ENCODE results near the gene ZNF416. TPM values are rescaled to one million over a fixed set of nuclear protein-coding genes. Genes with fewer than 3 reads are reported as not detected.

ZNF416 gene
- total and polyA plus RNA-seq, 2 of the 8 experiments (the other 6 are each of a cell fraction or from before 2014, with no cell fraction given) = 3.2 to 10.3 TPM

- TF ChIP-seq USF2 (IDR thresholded peaks at IDR 0.05; ENCODE audit: low read length) (0 out of 2 replicates have a peak, but pooled peaks have one; percentile 16), KDM4A (IDR thresholded peaks at IDR 0.05; ENCODE audit: low read depth, low read length, severe bottlenecking) (peak; percentile 63), RXRA (IDR thresholded peaks at IDR 0.05; ENCODE audit: insufficient read depth, low read depth, low read length) (no peak), SRF (IDR thresholded peaks at IDR 0.05; ENCODE audit: low read depth, low read length) (0 out of 2 replicates have a peak, but pooled peaks have one; percentile 30), JUND (IDR thresholded peaks at IDR 0.05; ENCODE audit: low read length) (no peak), GABPA (IDR thresholded peaks at IDR 0.05; ENCODE audit: borderline replicate concordance, insufficient read depth, low read length) (peak; percentile 99), POLR2AphosphoS5 (IDR thresholded peaks at IDR 0.05; ENCODE audit: low read depth, low read length) (0 out of 2 replicates have a peak, but pooled peaks have one; percentile 11), TBP (IDR thresholded peaks at IDR 0.05; ENCODE audit: low read depth, low read length) (peak; percentile 81; the same call in 1 of the 2 replicates), ASH2L (IDR thresholded peaks at IDR 0.05; ENCODE audit: low read length) (peak; percentile 68), EP300 (IDR thresholded peaks at IDR 0.05; ENCODE audit: borderline replicate concordance in 1 of 2, low read depth in 2 of 2, low read length in 2 of 2) (peak in 1 of 2 experiments; percentile 58; a peak in 1 of 3 replicates), KDM5A (IDR thresholded peaks at IDR 0.05; ENCODE audit: low read length) (0 out of 2 replicates have a peak, but pooled peaks have one; percentile 8), PHF8 (conservative IDR thresholded peaks at IDR 0.05; ENCODE audit: low read depth, low read length) (peak; percentile 72), TAF1 (IDR thresholded peaks at IDR 0.05; ENCODE audit: low read depth, low read length) (peak; percentile 79; the same call in 1 of the 2 replicates), MAX (IDR thresholded peaks at IDR 0.05) (peak; percentile 83), CHD2 (IDR thresholded peaks at IDR 0.05; ENCODE audit: low read length) (peak; percentile 31), CBX5 (IDR thresholded peaks at IDR 0.05; ENCODE audit: low read depth, low read length) (no peak), RFX5 (IDR thresholded peaks at IDR 0.05; ENCODE audit: borderline replicate concordance, low read depth, low read length) (no peak), SIN3A (conservative IDR thresholded peaks at IDR 0.05 in 1 of 2, IDR thresholded peaks at IDR 0.05 in 1 of 2; ENCODE audit: low read depth in 1 of 2, low read length in 2 of 2) (peak; percentile 39 to 83; a peak in 2 of 4 replicates), JUN (IDR thresholded peaks at IDR 0.05; ENCODE audit: low read depth, low read length) (no peak), SAP30 (IDR thresholded peaks at IDR 0.05; ENCODE audit: insufficient read depth, insufficient replicate concordance, low read length) (peak; percentile 33)
Observed at GRCh38 chr19:57527136-57527881, 51.4 kb downstream of the ZNF416 start, which contains the start of gene ZNF549 (continued).
